ENCODE results near the gene DLG2.
"Not testable (repeated sequence)": the region's sequence is repeated elsewhere in the genome, so short reads cannot be mapped to it uniquely, and the experiment has no call there.

Gene DLG2

DNA sequence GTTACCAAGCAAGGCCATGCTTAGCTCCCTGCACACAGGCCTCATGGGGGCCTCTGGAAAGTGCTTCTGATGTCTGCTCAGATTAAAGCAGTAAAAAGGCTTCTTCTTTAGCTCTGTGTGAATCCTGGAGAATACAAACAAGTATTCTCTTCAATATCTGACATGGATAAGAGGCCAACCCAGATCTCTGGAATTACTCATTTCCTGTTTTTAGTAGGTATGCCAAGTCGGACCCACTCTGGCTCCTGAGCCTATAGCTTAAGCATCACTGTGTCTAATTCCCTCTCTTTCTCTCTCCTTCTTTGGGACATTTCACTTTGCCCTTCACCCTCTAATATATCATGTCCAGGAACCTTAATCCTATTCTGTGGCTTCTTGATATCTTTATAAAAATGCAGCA lies 1811.4 kb downstream of the DLG2 start:
- no peak for DNase-seq

DNA sequence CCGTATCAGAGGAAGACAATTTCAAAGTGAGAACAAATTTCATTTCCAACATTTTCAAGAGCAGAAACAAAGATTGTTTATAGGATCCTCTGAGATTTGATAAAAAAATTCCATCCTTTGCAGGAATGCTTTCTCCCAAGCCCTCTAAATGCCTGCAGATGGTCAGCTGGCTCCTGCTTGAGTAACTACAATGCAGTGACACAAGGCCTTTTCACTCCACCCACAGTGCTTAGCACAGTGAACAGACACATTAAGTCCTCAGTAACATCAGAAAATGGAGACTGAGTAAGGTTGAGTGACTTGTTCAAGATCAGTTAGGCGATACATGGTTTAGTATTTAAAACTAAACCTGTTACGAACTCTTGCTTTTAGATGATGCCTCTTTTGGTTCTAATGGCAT lies 1813.8 kb downstream of the DLG2 start:
- no peak for DNase-seq

DNA sequence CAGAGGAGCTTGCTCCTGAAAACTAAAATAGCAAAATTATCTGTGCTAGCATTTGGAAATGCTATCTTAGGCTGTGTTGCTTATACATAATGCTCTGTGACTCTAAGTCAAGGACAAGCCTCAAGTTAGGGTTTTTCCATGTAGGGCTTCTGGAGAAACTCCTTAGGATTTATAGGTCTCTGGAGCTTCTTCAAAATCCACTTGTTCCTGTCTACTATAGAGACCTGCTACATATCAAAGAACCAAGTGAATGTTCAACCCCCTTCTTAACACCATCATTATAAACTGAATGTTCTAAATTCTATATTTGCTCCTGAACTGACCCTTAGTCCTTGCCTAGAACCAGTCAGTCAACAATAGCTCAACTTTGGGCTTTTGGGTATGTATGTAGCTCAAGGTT lies 1817.9 kb downstream of the DLG2 start:
- DNase-seq: no peak

DNA sequence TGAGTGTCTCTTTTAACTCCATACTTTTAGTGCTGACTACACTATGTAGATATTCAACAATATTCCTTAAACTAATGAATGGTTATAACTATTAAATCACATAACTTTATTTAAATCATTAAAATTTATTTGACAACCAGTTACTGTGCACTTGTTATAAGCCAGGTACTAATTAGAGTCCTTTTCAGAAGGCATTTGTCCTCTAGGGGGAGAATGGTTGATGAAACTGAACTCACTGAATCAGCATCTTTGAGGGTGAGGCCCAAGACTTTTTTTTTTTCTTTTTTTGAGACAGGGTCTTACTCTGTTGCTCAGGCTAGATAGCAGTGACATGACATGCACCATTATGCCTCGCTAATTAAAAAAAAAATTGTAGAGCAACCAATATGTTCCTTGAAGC lies 1825.3 kb downstream of the DLG2 start:
- DNase-seq: no peak

DNA sequence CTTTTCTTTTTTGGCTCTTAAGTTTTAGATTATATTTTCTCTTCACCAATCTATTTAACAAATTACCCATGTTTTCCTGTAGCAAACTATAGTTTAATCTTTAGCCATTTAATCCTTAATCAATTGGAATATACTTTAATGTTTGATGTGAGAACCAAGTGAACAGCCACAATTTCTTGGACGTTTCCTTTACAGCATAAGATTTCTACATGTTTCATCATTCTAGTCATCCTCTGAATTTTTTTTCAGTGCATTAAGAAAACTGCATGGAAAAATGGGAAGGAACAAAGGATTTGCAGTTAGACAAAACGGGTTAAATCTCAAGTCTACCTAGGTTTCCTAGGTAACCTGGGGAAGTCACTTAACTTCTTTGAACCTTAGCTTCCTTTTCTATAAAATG lies 1833.8 kb downstream of the DLG2 start:
- DNase-seq: no peak

DNA sequence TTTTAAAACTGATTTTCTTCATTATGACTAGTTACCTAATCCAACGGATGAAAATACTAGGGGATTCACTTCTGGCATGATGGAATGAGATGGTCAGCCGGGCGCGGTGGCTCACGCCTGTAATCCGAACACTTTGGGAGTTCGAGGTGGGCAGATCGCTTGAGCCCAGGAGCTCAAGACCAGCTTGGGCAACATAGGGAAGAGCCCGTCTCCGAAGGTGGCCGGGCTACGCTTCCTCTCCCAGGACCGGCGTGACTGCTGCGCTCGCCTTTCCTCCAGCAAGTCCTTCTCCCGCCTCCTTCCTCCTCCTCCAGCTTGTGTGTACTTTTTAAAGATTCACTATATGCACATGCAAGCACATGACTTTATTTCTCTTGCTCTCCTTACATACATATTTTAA lies 1835.6 kb downstream of the DLG2 start:
- no peak for DNase-seq

DNA sequence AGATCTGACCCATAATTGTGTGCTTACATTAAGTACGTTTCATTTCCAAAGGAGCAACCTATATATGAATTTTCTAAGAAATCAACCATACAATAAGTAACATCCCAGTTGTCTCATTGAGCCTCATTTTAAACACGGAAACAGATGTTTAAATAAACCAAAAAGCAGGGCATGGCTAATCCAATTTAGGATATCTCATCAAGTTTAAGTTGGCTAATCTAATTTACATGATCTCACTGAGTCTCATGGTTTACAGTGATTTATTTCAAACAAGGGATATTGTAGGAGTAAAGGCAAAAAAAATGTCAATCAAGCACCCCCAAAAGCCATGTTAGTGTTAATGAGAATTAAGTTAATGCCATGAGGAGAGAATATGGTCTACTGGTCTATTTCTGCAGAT lies 1841.2 kb downstream of the DLG2 start:
- DNase-seq: no peak

DNA sequence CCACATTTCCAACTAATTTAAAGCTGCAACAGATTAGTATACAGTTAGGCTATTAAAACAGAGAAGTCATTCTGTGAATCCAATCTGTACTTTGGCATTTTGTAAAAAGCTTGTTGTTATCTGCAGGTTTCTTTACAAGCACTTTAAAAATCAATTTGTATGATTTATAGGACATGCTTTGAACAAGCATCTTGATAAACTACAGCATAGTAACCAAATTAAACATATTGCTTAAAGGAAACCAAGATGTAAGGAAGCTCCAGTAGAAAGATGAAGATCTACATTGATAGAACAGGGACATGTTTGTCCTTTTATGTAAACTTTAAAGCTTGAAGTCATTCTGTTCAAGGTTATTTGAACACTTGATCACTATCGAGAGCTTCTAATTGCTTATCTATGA lies 1842.7 kb downstream of the DLG2 start:
- DNase-seq: no peak

DNA sequence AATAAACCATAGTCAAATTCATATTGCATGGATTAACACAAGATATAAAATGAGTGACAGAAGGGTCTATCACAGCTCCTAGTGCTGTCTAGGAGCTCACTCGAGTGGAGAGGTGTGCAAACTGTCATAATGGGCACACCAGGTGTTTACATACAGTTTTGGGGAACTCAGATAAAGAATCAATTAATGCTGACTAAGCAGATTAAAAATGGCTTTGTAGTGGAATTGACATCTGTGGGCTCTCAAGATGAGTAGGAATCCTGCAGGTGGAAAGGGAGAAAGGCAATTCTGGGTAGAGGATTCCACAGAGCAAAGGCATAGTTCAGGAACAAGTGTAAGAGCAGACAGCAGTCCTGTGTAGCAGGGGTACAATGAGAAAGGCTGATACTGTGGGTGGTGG lies 1844.8 kb downstream of the DLG2 start:
- DNase-seq: no peak

DNA sequence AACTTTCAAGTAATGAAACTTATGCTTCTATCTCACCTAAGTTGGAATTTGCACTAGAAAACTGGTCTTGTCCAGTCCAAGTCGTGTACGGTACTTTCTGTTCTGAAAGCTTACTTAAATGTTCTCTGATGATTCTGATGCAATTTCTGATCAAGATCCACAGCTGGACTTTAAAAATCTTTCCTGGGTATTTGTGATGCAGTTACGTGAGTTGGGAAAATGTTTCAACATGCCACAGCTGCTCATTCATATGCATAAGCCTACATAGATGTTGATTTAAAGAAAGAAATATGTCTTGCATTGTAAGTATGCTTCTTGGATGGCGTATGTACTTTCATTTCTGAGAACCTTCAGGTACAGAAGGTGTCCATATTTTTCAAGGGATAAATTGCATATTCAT lies 1847.3 kb downstream of the DLG2 start:
- DNase-seq: no peak

DNA sequence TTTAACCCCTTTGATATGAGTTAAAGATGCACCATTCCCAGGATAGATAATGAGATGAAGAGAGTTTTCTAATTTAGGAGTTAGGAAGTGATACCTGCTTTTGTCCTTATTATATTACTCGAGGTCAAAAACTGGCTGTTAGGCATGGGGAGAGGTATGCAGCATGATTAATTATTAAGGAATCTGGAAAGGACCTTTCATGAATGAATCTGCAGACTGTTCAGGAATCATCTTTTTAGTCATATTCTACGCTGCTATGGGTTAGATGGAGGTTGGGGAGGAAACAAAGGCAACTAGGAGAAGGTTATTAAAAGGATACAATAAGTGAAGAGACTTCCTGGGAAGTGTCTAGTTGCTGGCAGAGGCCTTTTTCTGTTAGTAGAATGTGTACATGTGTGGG lies 1848.5 kb downstream of the DLG2 start:
- DNase-seq: no peak

DNA sequence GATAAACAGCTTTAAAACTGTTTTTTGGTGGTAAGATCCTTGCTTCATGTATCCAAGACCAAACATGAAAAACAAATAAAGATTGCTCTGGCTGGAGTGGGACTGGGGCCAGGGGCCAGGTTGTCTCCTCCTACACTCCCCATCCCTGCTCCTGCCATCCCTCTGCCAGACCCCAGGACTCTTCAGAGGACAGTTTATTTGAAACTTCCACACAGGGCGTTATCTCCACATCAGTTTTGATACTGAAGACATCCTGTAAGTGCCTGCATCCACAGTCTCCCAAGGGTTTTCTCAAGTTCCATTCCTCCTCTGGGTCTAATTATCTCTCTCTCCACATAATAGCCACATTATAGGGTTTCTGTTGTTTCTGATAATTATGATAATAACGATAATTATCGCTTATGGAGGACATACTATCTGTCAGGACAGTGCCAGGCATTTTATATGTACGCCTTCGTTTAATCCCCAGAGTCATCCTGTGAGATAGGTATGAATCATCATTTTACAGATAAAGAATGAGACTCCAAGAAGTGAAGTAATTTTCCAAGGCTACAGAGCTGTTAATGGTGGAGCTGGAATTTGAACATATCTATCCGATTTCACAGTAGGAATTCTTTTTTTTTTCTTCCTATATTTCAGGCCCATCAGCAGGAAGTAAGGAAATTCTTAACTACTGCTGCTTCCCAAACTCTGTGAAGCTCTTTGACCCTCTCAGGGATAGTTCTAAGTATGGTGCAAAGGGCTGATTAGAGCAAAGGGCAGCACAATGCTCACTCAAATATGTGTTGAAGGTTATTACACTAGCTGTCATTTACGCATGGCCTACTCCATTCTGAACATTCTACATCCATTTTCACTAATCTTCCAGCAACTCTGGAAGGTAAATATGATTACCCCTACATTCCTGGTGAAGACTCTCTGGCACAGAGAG lies 1852.9 kb downstream of the DLG2 start:
- DNase-seq: no peak

DNA sequence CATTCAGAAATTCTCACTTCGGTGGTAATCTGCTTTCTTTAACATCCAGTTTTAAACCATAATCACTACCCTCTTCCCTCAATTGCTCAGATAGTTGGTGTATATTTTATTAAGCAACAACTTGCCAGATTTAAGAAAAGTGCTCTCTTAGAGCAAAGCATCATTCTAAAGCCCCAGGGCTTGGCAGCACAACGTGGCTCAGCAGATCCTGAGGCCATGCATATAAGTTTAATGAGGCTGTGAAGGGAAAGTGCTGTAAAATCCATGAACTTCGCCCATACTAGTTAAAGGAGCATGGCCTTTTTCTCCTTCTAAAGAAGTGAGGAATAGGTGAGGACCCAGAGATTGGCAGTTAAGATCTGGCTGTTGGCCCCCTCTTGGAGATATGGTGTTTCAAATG lies 1858.7 kb downstream of the DLG2 start:
- no peak for DNase-seq

DNA sequence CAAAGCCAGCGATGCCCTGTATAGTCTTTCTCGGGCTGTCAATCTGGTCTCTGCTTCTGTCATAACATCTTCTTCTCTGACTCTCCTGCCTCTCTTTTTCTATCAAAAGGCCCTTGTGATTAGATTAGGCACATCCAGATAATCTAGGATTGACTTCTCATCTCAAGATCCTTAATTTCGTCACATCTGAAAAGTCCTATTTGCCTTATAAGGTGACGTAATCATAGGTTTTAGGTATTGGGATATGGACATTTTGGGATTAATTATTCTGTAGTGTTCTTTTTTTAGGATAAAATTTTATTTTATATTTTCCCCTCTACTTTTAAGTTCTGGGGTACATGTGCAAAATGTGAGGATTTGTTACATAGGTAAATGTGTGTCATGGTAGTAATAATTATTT lies 1860.2 kb downstream of the DLG2 start:
- DNase-seq: no peak

DNA sequence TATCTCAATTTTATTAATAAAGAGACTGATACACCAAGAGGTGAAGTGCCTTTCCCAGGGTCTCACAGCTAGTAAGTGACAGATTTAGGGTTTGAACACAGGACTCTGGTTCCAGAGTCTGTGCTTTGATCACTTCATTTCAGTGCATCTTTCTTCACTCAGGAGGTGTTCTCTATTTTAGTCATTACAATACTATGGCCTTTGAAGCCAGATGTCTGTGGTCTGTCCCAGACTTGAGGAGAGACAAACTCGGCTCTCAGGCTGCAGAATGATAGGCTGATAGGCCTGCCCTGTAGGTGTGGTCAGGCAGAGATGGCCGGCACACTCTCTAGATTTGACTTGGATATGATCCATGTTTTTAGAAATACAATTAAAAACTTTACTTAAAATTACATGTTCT lies 1862.5 kb downstream of the DLG2 start:
- no peak for DNase-seq

DNA sequence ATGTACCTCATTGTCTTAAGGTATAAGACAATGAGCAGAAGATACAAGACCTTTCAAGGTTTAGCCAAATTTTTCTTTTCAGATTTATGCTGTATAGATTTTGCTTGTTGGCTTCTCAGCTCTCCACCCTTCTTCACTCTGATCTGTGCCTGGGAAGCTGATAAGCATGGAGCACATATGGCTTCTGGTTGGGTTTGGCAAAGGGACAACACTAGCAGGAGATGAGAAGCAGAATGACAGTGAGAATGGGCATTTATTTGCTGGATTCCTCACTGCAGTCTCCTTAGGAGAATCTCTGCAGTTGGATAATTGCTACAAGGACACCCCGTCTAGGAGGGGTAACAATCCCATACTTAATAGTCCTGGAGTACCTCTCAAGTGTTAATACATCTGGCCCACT lies 1866.2 kb downstream of the DLG2 start:
- no peak for DNase-seq

DNA sequence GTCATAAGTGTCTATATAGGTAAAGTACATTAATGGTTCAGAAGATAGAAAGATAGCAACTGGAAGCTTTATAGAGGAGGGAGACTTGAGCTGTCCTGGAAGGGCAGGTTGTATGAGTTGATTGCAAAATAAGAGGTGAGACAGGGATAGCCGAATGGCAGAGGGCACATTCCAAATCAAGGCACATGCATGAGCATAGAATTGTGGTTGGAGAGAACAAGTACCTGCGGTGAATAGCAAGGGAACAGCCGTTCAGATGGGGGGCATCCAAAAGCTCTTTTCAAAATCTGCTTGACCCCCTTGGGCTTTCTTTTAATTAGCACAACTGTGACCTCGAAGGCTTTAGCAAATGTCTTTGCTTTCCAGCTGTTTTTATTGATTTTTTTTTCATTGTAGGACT lies 1868.0 kb downstream of the DLG2 start:
- DNase-seq: no peak

DNA sequence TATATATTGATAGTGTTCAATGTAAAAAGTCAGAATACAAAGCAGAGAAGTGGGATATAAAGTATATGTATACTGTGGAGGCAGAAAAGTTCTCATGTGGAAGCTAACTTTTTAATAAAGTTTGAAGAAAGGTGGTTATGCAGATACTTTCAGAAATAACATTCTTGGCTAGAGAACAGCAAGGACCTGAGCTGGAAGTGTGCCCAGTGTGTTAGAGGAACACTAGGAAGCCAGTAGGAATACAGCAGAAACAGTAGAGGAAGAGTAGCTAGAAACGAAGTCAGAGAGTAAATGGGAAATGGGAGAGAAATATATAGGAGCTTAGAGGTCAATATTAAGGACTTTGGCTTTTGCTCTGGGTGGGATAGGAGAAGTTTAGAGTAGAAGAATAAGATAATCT lies 1876.1 kb downstream of the DLG2 start:
- no peak for DNase-seq

DNA sequence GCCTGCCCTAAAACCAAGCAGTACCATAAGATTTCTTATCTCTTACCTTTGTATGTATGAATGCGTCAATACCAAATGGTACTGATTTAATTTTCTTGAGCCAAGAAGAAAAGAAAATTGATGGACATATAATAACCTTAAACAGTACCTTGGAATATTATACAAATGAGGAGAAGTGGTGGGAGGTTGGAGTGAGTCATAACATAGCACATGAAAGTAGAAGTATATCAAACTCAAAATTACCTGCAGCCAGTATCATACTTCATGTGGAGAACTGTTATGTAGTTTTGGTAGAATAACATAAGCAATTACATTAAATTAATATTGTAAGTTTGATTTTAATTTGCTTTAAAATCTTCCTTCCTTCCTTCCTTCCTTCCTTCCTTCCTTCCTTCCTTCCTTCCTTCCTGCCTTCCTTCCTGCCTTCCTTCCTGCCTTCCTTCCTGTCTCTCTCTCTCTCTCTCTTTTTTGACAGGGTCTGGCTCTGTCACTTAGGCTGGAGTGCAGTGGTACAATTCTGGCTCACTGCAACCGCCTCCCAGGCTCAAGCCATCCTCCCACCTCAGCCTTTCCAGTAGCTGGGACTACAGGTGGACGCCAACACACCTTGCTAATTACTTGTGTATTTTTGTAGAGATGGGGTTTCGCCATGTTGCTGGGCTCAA lies 1880.1 kb downstream of the DLG2 start:
- DNase-seq: no peak

DNA sequence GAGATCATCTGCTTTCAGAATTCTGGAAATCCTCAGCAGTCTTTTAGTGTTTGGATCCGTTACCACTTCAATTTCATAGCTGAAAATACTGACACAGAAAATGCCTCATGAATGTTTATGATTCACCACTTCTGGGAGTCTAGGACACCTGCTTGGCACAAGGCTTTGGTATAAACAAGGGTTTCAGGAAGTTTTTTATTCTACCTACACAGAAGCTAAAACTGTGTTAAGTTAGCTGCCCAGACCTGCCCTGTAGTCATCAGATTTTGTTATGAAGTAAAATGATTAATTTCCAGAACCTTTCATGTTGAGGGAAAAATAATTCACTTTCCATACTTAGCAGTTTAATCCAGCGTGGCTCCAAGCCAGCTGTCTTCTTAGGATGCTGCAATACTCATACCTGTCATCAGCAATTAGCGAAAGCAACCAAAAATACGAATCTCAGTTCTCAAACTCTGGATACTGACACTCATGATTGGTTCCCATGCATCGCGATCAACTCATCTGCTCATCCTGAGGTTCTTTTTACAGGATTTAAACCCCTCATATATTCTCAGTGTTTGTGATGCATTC lies 1882.4 kb downstream of the DLG2 start:
- DNase-seq: no peak

DNA sequence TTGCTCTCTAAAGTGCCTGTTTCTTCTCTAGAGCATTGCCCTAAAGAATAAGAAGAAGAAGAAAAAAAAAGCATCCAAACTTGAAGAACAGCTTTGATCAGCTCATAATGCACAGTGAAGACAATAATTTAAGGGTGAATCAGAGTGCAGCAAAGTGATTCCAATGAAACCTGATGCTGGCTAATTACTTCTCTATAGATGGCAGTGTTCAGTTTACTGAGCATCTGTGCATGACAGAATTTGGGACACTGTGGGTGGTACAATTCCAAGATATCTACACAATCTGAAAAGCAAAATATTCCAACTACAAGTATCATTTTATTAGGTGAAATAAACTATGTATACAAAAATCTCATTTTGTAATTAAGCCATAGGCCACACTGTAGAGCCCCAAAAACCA lies 1890.5 kb downstream of the DLG2 start:
- no peak for DNase-seq

DNA sequence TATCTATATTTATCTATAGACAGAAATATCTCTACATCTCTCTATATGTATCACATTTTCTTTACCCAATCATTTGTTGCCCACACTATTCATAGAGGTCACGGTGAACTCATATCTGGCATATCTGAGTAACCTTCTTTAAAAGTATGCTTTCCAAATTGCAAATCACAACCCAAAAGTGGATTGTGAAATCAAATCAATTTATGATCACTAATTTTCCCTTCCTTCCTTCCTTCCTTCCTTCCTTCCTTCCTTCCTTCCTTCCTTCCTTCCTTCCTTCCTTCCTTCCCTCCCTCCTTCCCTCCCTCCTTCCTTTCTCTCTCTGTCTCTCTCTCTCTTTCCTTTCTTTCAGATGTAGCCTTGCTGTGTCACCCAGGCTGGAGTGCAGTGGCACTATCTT lies 1893.0 kb downstream of the DLG2 start:
- no peak for DNase-seq

DNA sequence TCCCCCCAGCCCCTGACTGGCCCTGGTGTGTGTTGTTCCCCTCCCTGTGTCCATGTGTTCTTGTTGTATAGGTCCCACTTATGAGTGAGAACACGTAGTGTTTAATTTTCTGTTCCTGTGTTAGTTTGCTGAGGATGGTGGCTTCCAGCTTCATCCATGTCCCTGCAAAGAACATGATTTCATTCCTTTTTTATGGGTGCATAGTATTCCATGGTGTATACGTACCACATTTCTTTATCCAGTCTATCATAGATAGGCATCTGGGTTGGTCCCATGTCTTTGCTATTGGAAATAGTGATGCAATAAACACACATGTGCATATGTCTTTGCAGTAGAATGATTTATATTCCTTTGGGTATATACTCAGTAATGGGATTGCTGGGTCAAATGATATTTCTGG lies 1895.9 kb downstream of the DLG2 start:
- not testable (repeated sequence) for DNase-seq

DNA sequence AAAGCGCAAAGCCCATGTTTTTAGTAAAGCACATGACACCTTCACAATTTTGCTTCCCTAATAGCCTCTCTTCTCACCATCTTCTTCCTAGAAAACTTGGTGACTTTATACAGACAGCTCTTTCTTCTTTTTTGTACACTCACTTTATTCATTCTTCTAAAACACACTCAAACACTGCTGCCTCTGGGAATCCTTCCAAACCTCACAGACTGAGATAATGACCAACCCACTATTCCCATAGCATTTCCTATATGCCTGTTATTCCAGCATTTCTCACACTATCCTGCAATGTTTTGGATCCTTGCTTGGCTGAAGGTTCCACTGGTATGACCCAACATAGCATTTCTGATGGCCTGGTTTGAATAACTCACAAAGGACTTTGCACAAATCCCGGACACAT lies 1898.9 kb downstream of the DLG2 start:
- DNase-seq: no peak

Measured in NCI-H774 (cell line).